Measurements from ENCODE around the gene LIMCH1.

The LIMCH1 gene

GRCh38 chr4:41524425-41524824 is 13.5 kb upstream of the LIMCH1 start:
- no peaks in the 10 kb centered on the region for H3K4me1 ChIP-seq (ENCODE audit: insufficient read depth, low read length)
- no peaks in the 10 kb centered on the region for H3K36me3 ChIP-seq (ENCODE audit: insufficient read depth, low read length)
- DNase-seq = no peak
- H3K79me2 ChIP-seq (ENCODE audit: insufficient read depth, low read length) = no peaks in the 10 kb centered on the region
- H3K27ac ChIP-seq (ENCODE audit: low read length) = no peak overlapping the region
- TF ChIP-seq CTCF (IDR thresholded peaks at IDR 0.05; ENCODE audit: borderline replicate concordance, extremely low read depth, low read length, poor library complexity, severe bottlenecking) (no peak), EZH2 (IDR thresholded peaks at IDR 0.05; ENCODE audit: borderline replicate concordance, low read depth, low read length, severe bottlenecking) (no peak)
- no peaks in the 10 kb centered on the region for H4K20me1 ChIP-seq (ENCODE audit: insufficient read depth, low read length)
- H3K9me3 ChIP-seq (ENCODE audit: insufficient read depth, low read length, severe bottlenecking) = no peaks in the 10 kb centered on the region
- no peak overlapping the region for H2AFZ ChIP-seq (ENCODE audit: low read depth, low read length)
- H3K4me3 ChIP-seq (ENCODE audit: low read depth in 1 of 2, low read length in 2 of 2) = no peak overlapping the region
- no peak overlapping the region for H3K4me2 ChIP-seq (ENCODE audit: insufficient read depth, low read length)
- no peaks in the 10 kb centered on the region for H3K27me3 ChIP-seq (ENCODE audit: insufficient read depth, low read length, poor library complexity)
- no peak overlapping the region for H3K9ac ChIP-seq (ENCODE audit: low read depth, low read length)
- ATAC-seq (ENCODE audit: insufficient read depth, low read depth) = no peak

- Histone ChIP-seq H3K27ac (ENCODE audit: low read length) (no peak overlapping the region), H3K4me1 (ENCODE audit: insufficient read depth, low read length) (no peaks in the 10 kb centered on the region), H2AFZ (ENCODE audit: low read depth, low read length) (no peak overlapping the region), H3K9me3 (ENCODE audit: insufficient read depth, low read length, severe bottlenecking) (no peaks in the 10 kb centered on the region), H3K79me2 (ENCODE audit: insufficient read depth, low read length) (no peaks in the 10 kb centered on the region), H4K20me1 (ENCODE audit: insufficient read depth, low read length) (no peaks in the 10 kb centered on the region), H3K36me3 (ENCODE audit: insufficient read depth, low read length) (no peaks in the 10 kb centered on the region), H3K4me3 (ENCODE audit: low read depth in 1 of 2, low read length in 2 of 2) (no peak overlapping the region), H3K9ac (ENCODE audit: low read depth, low read length) (no peak overlapping the region), H3K4me2 (ENCODE audit: insufficient read depth, low read length) (no peak overlapping the region), H3K27me3 (ENCODE audit: insufficient read depth, low read length, poor library complexity) (no peaks in the 10 kb centered on the region)
- TF ChIP-seq EZH2 (IDR thresholded peaks at IDR 0.05; ENCODE audit: borderline replicate concordance, low read depth, low read length, severe bottlenecking) (no peak), CTCF (IDR thresholded peaks at IDR 0.05; ENCODE audit: borderline replicate concordance, extremely low read depth, low read length, poor library complexity, severe bottlenecking) (no peak)
- DNase-seq (no peak), ATAC-seq (ENCODE audit: insufficient read depth, low read depth) (no peak)
These were observed 12.8 kb upstream of the LIMCH1 start for GRCh38 chr4:41525129-41525528.

DNA sequence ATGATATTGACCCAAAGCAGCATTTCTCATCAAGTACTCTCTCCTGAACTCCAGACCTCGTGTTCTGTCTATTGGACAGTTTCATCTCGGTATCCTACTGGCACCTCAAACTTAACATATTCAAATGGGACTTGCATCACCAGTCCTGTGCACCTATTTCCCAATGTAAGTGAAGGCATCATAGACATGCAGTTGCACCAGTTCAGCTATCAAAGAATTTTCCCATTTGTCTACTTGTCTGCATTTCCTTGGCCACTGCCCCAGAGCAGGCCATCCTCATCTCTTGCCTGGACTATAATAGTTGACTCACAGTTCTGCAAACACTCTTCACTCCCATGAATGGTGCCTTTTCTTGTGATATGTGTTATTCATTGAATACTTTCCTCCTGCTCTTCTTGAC is 11.3 kb upstream of the LIMCH1 start:
- Histone ChIP-seq H3K4me2 (ENCODE audit: insufficient read depth, low read length) (no peak overlapping the region), H2AFZ (ENCODE audit: low read depth, low read length) (no peak overlapping the region), H3K36me3 (ENCODE audit: insufficient read depth, low read length) (no peaks in the 10 kb centered on the region)

More for the DNA sequence above, 11.3 kb upstream of the LIMCH1 start:
- Histone ChIP-seq H3K79me2 (ENCODE audit: insufficient read depth, low read length) (no peaks in the 10 kb centered on the region), H3K27me3 (ENCODE audit: insufficient read depth, low read length, poor library complexity) (no peaks in the 10 kb centered on the region), H3K27ac (ENCODE audit: low read length) (no peak overlapping the region), H3K9me3 (ENCODE audit: insufficient read depth, low read length, severe bottlenecking) (no peaks in the 10 kb centered on the region), H3K4me3 (ENCODE audit: low read depth in 1 of 2, low read length in 2 of 2) (no peak overlapping the region), H3K4me1 (ENCODE audit: insufficient read depth, low read length) (no peaks in the 10 kb centered on the region), H3K9ac (ENCODE audit: low read depth, low read length) (no peak overlapping the region), H4K20me1 (ENCODE audit: insufficient read depth, low read length) (no peaks in the 10 kb centered on the region)
- no peak for DNase-seq
- TF ChIP-seq EZH2 (IDR thresholded peaks at IDR 0.05; ENCODE audit: borderline replicate concordance, low read depth, low read length, severe bottlenecking) (no peak), CTCF (IDR thresholded peaks at IDR 0.05; ENCODE audit: borderline replicate concordance, extremely low read depth, low read length, poor library complexity, severe bottlenecking) (no peak)
- ATAC-seq (ENCODE audit: insufficient read depth, low read depth) = no peak

Measured in DND-41 (cell line).